Activated CD4-positive, alpha-beta T cell treated with anti-CD3 and anti-CD28 coated beads, Interleukin-2, amount 10 ng/mL, durations not matched to agents 24 days and 14 days (primary cell): ENCODE results near the gene WDFY1. TPM values are rescaled to one million over a fixed set of nuclear protein-coding genes. Genes with fewer than 3 reads are reported as not detected.
"Not testable (repeated sequence)": the region's sequence is repeated elsewhere in the genome, so short reads cannot be mapped to it uniquely, and the experiment has no call there.

ENCODE experiments used
- DNase-seq: peaks from one replicate; pipeline ENCODE4 v3.0.0; 2022
- H3K27ac Mint-ChIP-seq: one replicate; pipeline ENCODE4 v1.8.0; 2022; ENCODE audit warnings: mild to moderate bottlenecking, mixed read lengths
- H3K27me3 Mint-ChIP-seq: one replicate; pipeline ENCODE4 v1.8.0; 2022; ENCODE audit warnings: mixed read lengths
- H3K36me3 Mint-ChIP-seq: one replicate; pipeline ENCODE4 v1.8.0; 2022; ENCODE audit warnings: low read depth, mild to moderate bottlenecking, mixed read lengths
- H3K4me1 Mint-ChIP-seq: one replicate; pipeline ENCODE4 v1.8.0; 2021; ENCODE audit warnings: mixed read lengths
- H3K4me3 Mint-ChIP-seq: one replicate; pipeline ENCODE4 v1.8.0; 2022; ENCODE audit warnings: mild to moderate bottlenecking, moderate library complexity, mixed read lengths
- H3K9me3 Mint-ChIP-seq: one replicate; pipeline ENCODE4 v1.8.0; 2021; ENCODE audit warnings: mixed read lengths
- intact Hi-C: fragments of 100-400 bp; cut with micrococcal nuclease; formaldehyde crosslinking; loops from one replicate; pipeline ENCODE4 v1.15.1; 2023
- total RNA-seq: library from RNA; stranded (reverse); gene quantifications from 2 replicates; pipeline ENCODE4 v1.2.3, GENCODE V29; 2022

The WDFY1 gene
- total RNA-seq, 1 donor from 2014 or later: 25.3 TPM

DNA sequence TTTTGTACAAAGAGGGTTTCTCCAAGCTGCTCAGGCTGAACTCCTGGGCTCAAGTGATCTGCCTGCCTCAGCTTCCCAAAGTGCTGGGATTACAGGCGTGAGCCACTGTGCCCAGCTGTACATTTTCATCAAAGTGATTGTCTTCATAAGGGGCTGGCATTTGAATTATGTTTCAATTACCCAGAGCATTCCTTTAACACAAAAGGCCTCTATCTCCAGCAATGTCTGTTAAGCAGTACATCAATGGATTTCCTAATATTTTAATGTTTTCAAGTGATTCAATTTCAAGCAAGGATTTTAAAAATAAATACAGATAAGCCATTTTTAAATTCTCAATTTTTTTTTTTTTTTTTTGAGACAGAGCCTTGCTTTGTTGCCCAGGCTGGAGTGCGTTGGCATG, 56.9 kb downstream of the WDFY1 start:
- H3K36me3 Mint-ChIP-seq: peaks cover 59% of the 10 kb centered on the region
- H3K27ac Mint-ChIP-seq: no peak overlapping the region
- no peak for DNase-seq
- no peaks in the 10 kb centered on the region for H3K9me3 Mint-ChIP-seq
- intact Hi-C loops: no loop called here
- no peaks in the 10 kb centered on the region for H3K27me3 Mint-ChIP-seq
- H3K4me1 Mint-ChIP-seq: peaks cover 10% of the 10 kb centered on the region
- H3K4me3 Mint-ChIP-seq: no peak overlapping the region

DNA sequence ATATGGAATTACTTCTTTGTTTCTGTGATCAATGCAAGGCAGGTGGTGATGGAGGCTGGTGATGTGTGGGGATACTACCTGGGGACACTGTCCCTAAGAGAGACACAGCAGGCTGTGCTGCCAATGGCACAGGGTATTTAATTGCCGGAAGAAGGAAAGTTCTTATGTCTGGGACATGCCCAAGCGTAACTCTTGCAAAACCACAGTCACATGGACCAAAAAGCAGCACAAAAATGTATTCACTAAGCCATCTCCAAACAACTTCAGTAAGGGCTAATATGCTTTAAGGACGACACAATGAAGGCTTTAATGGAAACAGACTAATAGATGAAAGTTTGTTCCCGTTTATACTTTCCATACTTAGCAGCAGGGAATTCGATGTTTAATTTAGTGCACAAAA, 58.0 kb downstream of the WDFY1 start:
- peaks cover 60% of the 10 kb centered on the region for H3K36me3 Mint-ChIP-seq
- H3K27ac Mint-ChIP-seq: no peak overlapping the region
- H3K4me1 Mint-ChIP-seq: peaks cover 10% of the 10 kb centered on the region
- H3K27me3 Mint-ChIP-seq: no peaks in the 10 kb centered on the region
- H3K9me3 Mint-ChIP-seq: no peaks in the 10 kb centered on the region
- no peak for DNase-seq
- intact Hi-C loops: no loop called here
- no peak overlapping the region for H3K4me3 Mint-ChIP-seq

DNA sequence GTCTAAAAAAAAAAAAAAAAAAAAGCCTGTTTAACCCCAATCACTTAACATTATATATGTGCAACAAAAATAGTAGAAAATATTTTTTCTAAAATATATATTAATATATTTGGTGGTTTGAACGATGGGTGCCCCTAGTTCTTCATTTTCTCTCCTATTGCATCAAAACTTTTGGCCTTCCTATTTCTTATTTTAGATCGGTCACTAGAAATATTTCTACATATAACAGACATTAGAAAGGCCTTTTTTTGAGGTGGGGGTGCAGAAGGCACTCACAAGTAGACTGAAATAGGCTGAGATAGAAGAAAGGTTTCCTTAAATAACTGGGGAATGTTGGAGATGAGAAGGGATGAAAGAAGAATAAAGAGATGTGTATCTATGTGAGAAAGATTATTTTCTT, 58.4 kb downstream of the WDFY1 start:
- DNase-seq: no peak
- H3K9me3 Mint-ChIP-seq: no peaks in the 10 kb centered on the region
- intact Hi-C loops: no loop called here
- H3K4me3 Mint-ChIP-seq: no peak overlapping the region
- no peak overlapping the region for H3K27ac Mint-ChIP-seq
- H3K27me3 Mint-ChIP-seq: no peaks in the 10 kb centered on the region
- peaks cover 13% of the 10 kb centered on the region for H3K4me1 Mint-ChIP-seq
- peaks cover 63% of the 10 kb centered on the region for H3K36me3 Mint-ChIP-seq

DNA sequence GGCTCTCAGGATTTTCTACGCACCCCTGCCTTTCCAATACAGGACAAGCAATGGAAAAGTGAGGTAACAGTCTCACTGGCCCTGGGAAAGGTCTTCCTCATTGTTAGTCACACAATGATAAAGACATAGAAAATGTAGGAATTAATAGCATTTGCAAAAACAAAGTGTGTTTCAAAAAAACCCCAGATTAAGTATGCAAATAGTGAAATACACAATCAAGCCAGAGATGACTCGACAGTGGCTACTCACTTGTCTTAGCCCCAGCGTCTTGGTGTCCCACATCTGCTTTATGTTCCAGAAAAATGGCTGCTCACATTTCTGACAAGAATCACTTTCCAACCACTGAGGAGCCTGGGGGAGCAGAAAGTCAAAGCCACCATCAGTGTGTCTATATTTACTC, 60.7 kb downstream of the WDFY1 start:
- H3K27ac Mint-ChIP-seq: peak overlapping the region; percentile 73
- H3K27me3 Mint-ChIP-seq: no peaks in the 10 kb centered on the region
- H3K9me3 Mint-ChIP-seq: no peaks in the 10 kb centered on the region
- intact Hi-C loops: loop anchor here (5.0 kb wide), 1 partner anchor 73 kb away; the partner anchor contains the start of gene MRPL44
- DNase-seq: no peak
- H3K36me3 Mint-ChIP-seq: peaks cover 63% of the 10 kb centered on the region
- peaks cover 12% of the 10 kb centered on the region for H3K4me1 Mint-ChIP-seq
- no peak overlapping the region for H3K4me3 Mint-ChIP-seq

- Mint-ChIP-seq H3K9me3 (no peaks in the 10 kb centered on the region), H3K36me3 (peaks cover 68% of the 10 kb centered on the region), H3K27me3 (no peaks in the 10 kb centered on the region), H3K4me1 (peaks cover 9% of the 10 kb centered on the region), H3K4me3 (no peak overlapping the region), H3K27ac (no peak overlapping the region)
- DNase-seq: no peak
- intact Hi-C loops: loop anchor here (5.0 kb wide), 1 partner anchor 75 kb away; the partner anchor contains the start of gene MRPL44
Observed at GRCh38 chr2:223882715-223883114, 62.4 kb downstream of the WDFY1 start.

GRCh38 chr2:223880796-223881195, 64.3 kb downstream of the WDFY1 start:
- Mint-ChIP-seq H3K9me3 (no peaks in the 10 kb centered on the region), H3K36me3 (peaks cover 71% of the 10 kb centered on the region), H3K27ac (no peak overlapping the region), H3K4me3 (no peak overlapping the region), H3K27me3 (no peaks in the 10 kb centered on the region), H3K4me1 (peaks cover 9% of the 10 kb centered on the region)
- intact Hi-C loops: loop anchor here (5.0 kb wide), 1 partner anchor 77 kb away; the partner anchor contains the start of gene MRPL44
- no peak for DNase-seq

DNA sequence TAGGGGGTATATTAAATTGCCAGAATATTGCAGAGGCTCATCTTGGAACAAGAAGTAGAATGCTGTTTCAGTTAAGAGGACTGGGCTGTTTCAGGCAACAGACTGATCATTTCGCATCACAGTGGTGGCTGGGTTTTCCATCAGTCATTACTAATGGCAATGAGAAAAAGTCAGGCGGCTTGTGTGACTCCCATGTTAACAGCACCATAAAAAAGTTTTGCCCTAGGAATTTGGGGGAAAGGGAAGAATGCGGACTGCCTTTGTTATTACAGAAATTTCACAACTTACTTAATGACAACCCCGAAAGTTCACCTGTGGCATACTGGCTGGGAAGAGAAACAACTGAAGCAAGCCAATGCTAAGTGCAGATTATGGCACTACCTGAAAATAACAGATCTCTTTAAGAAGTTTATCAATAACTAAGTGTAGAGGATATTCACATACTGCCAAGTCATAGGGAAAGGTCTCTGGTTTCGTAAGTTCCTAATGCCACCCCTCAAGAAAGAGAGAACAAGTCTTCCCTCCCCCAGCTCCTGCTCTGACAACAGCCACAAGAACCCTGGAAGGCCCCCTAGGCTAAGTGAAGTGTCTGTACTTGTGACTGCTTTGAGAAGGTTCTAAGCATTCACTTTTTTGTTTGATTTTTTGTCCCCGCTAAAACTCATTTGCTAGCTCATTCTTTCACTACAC, 67.3 kb downstream of the WDFY1 start:
- no peak overlapping the region for H3K4me3 Mint-ChIP-seq
- intact Hi-C loops: no loop called here
- peaks cover 69% of the 10 kb centered on the region for H3K36me3 Mint-ChIP-seq
- no peaks in the 10 kb centered on the region for H3K9me3 Mint-ChIP-seq
- no peak overlapping the region for H3K27ac Mint-ChIP-seq
- peaks cover 4% of the 10 kb centered on the region for H3K4me1 Mint-ChIP-seq
- no peaks in the 10 kb centered on the region for H3K27me3 Mint-ChIP-seq
- DNase-seq: no peak

DNA sequence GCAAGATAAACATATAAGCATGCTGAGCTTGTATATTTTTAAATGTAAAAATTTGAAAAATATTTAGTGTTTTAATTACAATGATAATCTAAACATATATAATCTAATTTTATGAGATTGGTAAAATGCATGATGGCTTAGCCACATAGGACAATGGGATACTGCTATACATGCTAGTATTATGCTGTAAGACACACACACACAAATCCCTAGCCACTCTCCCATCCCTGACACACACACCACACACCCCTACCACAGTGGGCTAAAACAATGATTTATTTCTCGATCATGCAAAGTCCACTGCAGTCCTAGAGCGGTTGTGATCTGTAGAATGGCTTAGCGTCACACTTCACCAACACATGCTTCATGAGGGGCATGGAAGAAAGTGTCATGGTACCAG, 71.5 kb downstream of the WDFY1 start:
- Mint-ChIP-seq H3K27ac (no peak overlapping the region), H3K36me3 (peaks cover 55% of the 10 kb centered on the region), H3K4me3 (no peak overlapping the region), H3K9me3 (no peaks in the 10 kb centered on the region), H3K4me1 (peaks cover 3% of the 10 kb centered on the region), H3K27me3 (no peaks in the 10 kb centered on the region)
- intact Hi-C loops: no loop called here
- DNase-seq: no peak

- H3K4me1 Mint-ChIP-seq, H3K27ac Mint-ChIP-seq, H3K4me3 Mint-ChIP-seq, DNase-seq, H3K27me3 Mint-ChIP-seq, H3K9me3 Mint-ChIP-seq, intact Hi-C loops: not testable (repeated sequence)
- peaks cover 48% of the 10 kb centered on the region for H3K36me3 Mint-ChIP-seq
Observed at GRCh38 chr2:223872772-223873171, 72.4 kb downstream of the WDFY1 start.

DNA sequence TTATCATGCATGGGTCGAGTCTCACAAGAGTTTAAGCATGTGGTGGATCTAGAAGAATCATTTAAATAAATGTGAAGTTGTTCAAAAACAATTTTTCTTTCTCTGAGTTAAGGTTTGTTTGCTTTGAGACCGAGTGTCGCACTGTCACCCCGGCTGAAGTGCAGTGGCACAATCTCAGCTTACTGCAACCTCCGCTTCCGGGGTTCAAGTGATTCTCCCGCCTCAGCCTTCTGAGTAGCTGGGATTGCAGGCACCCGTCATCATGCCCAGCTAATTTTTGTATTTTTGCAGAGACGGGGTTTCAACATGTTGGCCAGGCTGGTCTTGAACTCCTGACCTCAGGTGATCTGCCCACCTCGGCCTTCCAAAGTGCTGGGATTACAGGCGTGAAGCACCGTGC, 73.5 kb downstream of the WDFY1 start:
- Mint-ChIP-seq H3K27ac (peak overlapping the region; percentile 29), H3K36me3 (peaks cover 39% of the 10 kb centered on the region)
- DNase-seq, H3K9me3 Mint-ChIP-seq, intact Hi-C loops, H3K4me1 Mint-ChIP-seq, H3K27me3 Mint-ChIP-seq, H3K4me3 Mint-ChIP-seq: not testable (repeated sequence)

DNA sequence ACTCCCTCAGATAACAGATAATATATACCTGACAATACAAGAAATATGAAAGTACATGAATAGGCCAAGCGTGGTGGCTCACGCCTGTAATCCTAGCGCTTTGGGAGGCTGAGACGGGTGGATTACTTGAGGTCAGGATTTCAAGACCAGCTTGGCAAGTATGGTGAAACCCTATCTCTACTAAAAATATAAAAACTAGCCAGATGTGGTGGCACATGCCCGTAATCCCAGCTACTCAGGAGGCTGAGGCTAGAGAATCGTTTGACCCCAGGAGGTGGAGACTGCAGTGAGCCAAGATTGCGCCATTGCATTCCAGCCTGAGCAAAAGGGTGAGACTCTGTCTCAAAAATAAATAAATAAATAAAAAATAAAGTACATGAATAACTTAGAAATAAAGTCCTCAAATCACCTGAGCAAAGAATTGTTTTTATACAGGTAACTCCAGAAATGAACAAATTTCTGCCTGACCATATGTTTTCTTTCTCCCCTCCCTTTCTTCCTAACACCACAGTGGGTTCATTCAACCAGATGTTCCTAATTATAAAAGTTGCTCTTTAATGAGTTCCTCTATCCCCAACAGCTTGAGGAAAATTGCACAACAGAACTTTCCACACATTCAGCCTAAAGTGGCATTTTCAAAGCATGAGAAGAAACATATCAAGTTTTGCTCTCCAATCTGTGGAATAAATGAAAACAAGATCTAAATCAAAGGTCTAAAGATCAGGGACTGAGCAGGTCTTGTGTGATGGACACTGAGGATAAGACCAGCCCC, 74.1 kb downstream of the WDFY1 start:
- Mint-ChIP-seq H3K36me3 (peaks cover 35% of the 10 kb centered on the region), H3K9me3 (no peaks in the 10 kb centered on the region), H3K4me1 (peaks cover 10% of the 10 kb centered on the region), H3K4me3 (no peak overlapping the region), H3K27me3 (no peaks in the 10 kb centered on the region), H3K27ac (peak overlapping the region; percentile 29)
- intact Hi-C loops: no loop called here
- DNase-seq: no peak

DNA sequence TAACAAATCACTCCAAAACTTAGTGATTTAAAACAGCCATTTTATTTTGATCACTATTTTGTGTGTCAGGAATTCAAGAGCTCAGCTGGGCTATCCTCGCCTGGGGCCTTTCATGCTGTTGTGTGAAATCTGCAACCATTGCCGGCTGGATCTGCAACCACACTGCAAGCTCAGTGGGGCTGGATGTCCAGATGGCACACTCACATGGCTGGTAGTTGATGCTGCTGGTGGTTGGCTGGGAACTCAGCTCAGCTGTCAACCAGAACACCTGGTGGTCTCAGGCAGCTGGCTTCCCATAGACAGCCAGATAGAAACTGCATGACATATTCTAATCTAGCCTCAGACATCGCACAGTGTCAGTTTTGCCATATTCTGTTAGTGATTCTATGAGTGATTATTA, 77.1 kb downstream of the WDFY1 start:
- Mint-ChIP-seq H3K4me1 (peaks cover 22% of the 10 kb centered on the region), H3K36me3 (peaks cover 28% of the 10 kb centered on the region), H3K4me3 (no peak overlapping the region), H3K9me3 (no peaks in the 10 kb centered on the region), H3K27ac (no peak overlapping the region), H3K27me3 (no peaks in the 10 kb centered on the region)
- intact Hi-C loops: no loop called here
- no peak for DNase-seq

DNA sequence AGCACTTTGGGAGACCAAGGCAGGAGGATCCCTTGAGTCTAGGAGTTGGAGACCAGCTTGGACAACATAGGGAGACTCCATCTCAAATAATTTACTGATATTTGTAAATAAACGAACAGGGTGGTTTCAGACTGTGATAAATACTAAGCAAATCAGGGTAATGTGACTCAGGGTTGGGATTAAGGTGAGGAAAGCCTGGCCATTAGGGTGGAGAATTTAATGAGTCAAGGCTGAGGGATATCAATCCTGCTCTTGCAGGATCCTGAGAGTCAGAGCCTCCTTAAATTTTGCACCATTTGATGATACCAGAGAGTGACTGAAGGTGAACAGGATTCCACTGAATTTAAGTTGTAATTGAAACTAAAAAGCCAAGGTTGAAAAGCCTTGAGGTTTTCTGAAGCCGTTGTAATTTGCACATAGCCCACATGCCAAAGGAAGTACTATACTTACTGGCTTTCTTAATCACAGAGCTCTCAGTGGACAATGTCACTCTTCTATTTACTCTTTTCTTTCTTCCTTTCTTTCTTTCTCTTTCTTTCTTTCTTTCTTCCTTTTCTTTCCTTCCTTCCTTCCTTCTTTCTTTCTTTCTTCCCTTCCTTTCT, 79.1 kb downstream of the WDFY1 start:
- Mint-ChIP-seq H3K36me3 (peaks cover 19% of the 10 kb centered on the region), H3K4me1 (peaks cover 19% of the 10 kb centered on the region), H3K4me3 (peak overlapping the region; percentile 49), H3K9me3 (no peaks in the 10 kb centered on the region), H3K27me3 (no peaks in the 10 kb centered on the region), H3K27ac (peak overlapping the region; percentile 80)
- DNase-seq: peak; percentile 69
- intact Hi-C loops: no loop called here

GRCh38 chr2:223865124-223865523, 80.0 kb downstream of the WDFY1 start:
- peaks cover 14% of the 10 kb centered on the region for H3K36me3 Mint-ChIP-seq
- peak overlapping the region; percentile 59 for H3K27ac Mint-ChIP-seq
- DNase-seq: peak; percentile 82
- peak overlapping the region; percentile 61 for H3K4me3 Mint-ChIP-seq
- intact Hi-C loops: no loop called here
- H3K4me1 Mint-ChIP-seq: peaks cover 19% of the 10 kb centered on the region
- H3K9me3 Mint-ChIP-seq: no peaks in the 10 kb centered on the region
- no peaks in the 10 kb centered on the region for H3K27me3 Mint-ChIP-seq
